GM12875 (cell line): ENCODE measurements around the gene WARS2.
A peak's percentile ranks its signal among the peaks of the same experiment; 100 is the strongest.

ENCODE experiments used
- H3K4me3 ChIP-seq: one replicate; pipeline ENCODE4 v1.5.1; 2011; ENCODE audit warnings: low read depth, low read length, control low read depth
- CTCF ChIP-seq: IDR thresholded peaks from 2 replicates; pipeline ENCODE4 v1.5.1; 2011; ENCODE audit warnings: low read depth, mild to moderate bottlenecking, control low read depth, inconsistent platforms, low read length, moderate library complexity, borderline replicate concordance; ENCODE audit not compliant: insufficient read depth

Gene WARS2

GRCh38 chr1:119146466-119146865 lies 6.0 kb upstream of the WARS2 start:
- TF ChIP-seq CTCF = no peak

DNA sequence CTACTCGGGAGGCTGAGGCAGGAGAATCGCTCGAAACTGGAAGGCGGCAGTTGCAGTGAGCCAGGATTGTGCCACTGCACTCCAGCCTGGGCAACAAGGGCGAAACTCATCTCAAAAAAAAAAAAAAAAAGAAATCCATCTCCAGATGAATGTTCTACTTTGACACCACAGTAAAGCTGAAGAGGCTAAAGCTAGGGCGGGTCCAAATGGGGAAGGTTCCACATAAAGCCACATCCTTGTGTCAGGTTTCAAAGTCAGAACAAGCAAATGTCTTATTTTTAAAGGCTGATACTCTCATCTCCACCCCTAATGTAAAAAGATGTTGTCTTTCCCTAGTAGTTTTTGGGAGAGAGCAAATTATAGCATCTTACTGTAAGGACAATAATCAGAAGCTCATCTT lies 4.4 kb upstream of the WARS2 start:
- H3K4me3 ChIP-seq = no peak overlapping the region
- no peak for TF ChIP-seq CTCF

More at GRCh38 chr1:119146466-119146865, 6.0 kb upstream of the WARS2 start:
- H3K4me3 ChIP-seq = no peak overlapping the region

DNA sequence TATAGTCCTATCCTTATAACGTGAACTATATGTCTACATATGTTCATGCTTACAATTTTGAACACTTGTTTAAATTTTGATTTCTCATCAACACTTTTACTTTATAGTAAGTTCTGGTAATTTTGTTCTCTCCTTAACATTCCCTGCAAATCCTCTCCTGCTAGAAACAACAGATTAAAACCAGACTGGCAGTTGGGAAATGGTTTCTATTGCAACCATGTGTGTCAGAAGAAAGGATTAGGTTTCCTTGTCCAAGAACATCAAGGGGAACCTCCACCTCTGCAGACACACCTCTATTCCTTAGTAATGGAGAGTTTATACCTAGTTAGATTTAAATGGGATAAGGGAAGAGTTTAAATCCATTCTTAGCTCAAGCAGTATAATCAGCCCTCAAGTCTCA lies 3.3 kb upstream of the WARS2 start:
- TF ChIP-seq CTCF = no peak
- no peak overlapping the region for H3K4me3 ChIP-seq

DNA sequence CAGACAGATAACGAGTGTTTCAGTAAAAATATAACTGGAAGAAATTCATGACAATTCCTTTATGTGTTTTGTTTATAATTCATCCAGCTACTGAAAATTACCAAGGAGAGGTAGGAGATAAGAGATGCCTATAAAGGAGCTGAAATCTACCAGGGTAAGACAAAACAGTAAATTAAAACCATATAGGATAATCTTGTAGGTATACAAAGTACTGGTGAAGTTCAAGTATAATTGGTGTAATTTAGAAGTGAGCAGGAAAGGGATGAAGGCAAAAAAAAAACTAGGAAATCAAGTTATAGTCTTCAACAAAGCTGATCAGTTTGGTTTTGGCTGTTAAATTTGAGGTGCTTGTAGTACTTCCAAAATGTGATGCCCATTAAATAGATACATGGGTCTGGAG lies 1.2 kb upstream of the WARS2 start:
- no peak overlapping the region for H3K4me3 ChIP-seq
- TF ChIP-seq CTCF = no peak

DNA sequence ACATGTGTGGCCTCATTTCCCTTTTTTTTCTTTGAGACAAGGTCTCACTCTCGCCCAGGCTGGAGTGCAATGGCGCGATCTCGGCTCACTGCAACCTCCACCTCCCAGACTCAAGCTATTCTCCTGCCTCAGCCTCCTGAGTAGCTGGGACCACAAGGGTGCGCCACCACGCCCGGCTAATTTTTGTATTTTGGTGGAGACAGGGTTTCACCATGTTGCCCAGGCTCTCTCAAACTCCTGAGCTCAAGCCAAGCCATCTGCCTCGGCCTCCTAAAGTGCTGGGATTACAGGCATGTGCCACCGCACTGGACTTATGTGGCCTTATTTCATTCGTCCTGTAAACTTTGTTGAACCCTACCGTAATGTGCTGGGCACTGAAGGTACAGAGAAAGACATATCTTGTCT lies 569 bp upstream of the WARS2 start:
- no peak for TF ChIP-seq CTCF
- peak overlapping the region; percentile 64 for H3K4me3 ChIP-seq

- no peak for TF ChIP-seq CTCF
- H3K4me3 ChIP-seq = peak overlapping the region; percentile 64
Measured at GRCh38 chr1:119139857-119140176, 636 bp downstream of the WARS2 start.

GRCh38 chr1:119139403-119139802 lies 1.1 kb downstream of the WARS2 start:
- H3K4me3 ChIP-seq = peak overlapping the region; percentile 64
- TF ChIP-seq CTCF = no peak
